GM18873 (cell line): ENCODE results near the gene LEKR1.
"Not testable (repeated sequence)": the region's sequence is repeated elsewhere in the genome, so short reads cannot be mapped to it uniquely, and the experiment has no call there.

ENCODE experiments used
- ATAC-seq: cut with Tn5 transposase; IDR thresholded peaks from one replicate; pipeline ENCODE4 v1.9.1; 2021; ENCODE audit warnings: mild to moderate bottlenecking, moderate library complexity, moderate number of reproducible peaks; ENCODE audit not compliant: unreplicated experiment, low FRiP score

LEKR1 gene

DNA sequence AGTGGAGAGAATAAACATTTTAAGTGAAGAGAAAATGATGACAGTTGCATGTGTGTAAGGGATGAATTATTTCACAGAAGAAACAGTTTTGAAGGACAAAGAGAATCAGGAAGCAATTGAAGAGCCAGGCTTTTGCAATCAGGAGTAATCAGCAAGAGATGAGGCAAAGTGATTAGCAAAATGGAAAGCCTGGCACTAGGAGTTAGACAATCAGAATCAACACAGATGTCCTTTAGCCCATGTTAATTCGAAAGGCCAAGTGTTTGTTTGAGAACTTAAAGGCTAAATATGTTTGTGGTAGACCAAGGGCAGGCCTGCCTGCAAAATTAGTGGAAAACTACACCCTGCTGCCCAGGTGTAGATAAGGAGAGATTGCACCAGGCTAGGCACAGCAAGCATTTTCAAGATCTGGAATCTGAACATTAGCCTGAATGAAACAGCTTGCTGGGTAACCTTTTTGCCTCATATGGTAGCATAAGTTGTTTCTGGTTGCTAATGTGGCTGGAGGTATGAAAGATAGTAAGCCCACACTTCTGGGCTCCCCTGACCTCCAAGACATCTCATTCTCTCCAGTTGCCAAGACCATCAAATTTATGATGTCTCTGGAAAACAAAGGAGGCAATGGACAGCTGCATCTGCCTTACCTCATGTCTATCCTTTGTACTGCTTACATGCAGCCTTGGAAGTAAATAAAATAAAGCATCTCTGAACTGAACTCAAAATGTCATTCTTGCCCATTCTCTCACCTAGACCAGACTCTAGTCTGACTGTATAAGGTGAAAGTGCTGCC is 22.0 kb upstream of the LEKR1 start:
- no peak for ATAC-seq

DNA sequence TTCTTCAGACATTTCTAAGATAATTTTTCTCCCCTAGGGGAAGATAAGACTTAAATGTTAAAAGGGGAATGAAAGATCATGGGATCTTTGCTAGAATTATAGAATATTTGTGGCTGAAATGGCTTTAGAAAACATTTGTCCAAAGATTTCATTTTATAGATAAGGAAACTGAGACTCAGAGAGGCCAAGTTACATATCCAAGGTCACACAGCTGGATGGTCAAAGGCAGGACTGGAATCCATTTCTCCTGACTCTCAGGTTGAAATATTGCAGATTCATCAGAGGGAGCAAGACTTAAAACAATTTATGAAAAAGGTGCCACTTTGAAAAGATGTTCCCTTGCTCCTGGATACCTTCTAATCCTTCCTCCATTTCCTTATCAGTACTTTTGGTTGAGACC is 19.5 kb upstream of the LEKR1 start:
- ATAC-seq: no peak

- no peak for ATAC-seq
Measured at GRCh38 chr3:156808025-156808424, 18.1 kb upstream of the LEKR1 start.

- no peak for ATAC-seq
Measured at GRCh38 chr3:156811089-156811862, 14.9 kb upstream of the LEKR1 start.

- ATAC-seq: no peak
Measured at GRCh38 chr3:156812521-156813335, 13.4 kb upstream of the LEKR1 start.

DNA sequence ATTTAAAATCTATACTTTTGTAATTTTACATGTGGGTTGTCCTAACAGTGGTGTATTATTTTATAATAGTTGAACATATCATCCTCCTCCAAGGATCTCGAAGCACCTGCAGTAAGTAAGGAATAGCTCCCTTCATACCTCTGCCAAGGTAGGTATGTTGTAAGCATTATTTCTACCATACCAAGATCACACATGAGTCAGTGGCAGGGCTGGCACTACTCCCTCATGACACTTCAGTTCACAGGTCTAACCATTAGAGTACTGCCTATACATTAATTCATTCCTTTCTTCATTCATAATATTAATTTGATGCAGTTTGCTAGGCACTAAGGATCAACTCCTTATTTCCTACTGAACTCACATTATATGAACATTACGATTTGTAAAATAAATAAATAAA is 11.9 kb upstream of the LEKR1 start:
- no peak for ATAC-seq

- ATAC-seq: peak; percentile 9
Measured at GRCh38 chr3:156816091-156816793, 9.9 kb upstream of the LEKR1 start.

DNA sequence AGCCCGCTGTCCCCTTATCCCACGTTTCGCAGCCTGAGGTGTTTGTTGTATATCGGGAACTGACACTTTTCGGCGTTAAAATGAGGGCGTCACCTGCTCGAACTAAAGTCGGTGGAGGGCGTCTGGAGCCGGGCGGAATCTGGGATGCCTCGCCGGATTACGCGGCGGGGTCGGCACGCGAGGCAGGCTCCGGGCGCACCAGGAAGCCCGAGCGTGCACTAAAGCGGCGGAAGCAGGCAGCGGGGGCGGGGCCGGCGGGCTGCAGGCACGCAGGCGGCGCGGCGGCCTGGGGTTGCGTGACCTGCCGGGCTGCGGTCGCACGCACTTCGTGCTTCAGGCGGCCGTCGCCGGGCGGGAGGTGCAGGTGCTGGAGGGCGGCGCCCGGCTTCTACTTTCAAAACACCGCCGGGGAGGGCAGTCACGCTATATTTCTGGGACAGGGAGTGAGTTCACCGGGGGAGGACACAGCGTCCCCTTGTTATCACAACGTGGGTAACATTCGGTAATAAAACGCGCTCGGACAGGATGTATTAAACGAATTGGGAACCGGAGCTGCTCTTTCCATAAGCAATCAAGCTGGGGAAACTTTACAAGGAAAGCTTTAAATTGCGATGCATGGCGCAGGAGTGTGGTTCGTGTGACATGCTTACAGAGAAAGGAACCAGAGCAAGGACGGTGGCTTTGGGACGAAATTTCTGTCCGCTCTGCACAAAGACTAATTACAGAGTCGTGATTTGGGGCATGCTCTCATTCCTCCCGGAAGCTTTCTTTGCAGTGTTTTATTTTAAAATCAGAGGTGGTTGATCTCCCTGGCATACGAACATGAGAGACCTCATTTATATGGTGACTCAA is 9.1 kb upstream of the LEKR1 start:
- peak; percentile 69 for ATAC-seq

- no peak for ATAC-seq
Measured at GRCh38 chr3:156817646-156818272, 8.4 kb upstream of the LEKR1 start.

DNA sequence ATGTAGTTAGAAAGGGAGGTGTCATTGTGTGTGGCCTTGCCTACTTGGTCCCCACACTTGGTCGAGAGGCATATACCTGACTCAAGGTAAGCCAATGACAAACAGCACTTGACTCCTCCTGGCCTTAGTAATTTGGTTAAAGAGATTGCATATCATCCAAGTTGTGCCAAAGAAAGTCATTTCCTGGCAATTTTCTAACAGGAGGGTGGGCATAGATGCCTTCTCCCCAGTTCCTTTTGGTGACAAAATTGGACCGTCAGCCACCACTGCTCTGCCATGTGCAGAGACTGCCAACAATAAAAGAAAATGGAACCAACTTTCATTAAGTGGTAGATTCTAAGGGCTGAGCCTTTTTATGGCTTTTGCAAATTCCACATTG is 7.9 kb upstream of the LEKR1 start:
- no peak for ATAC-seq

GRCh38 chr3:156818890-156819289 is 7.3 kb upstream of the LEKR1 start:
- no peak for ATAC-seq

DNA sequence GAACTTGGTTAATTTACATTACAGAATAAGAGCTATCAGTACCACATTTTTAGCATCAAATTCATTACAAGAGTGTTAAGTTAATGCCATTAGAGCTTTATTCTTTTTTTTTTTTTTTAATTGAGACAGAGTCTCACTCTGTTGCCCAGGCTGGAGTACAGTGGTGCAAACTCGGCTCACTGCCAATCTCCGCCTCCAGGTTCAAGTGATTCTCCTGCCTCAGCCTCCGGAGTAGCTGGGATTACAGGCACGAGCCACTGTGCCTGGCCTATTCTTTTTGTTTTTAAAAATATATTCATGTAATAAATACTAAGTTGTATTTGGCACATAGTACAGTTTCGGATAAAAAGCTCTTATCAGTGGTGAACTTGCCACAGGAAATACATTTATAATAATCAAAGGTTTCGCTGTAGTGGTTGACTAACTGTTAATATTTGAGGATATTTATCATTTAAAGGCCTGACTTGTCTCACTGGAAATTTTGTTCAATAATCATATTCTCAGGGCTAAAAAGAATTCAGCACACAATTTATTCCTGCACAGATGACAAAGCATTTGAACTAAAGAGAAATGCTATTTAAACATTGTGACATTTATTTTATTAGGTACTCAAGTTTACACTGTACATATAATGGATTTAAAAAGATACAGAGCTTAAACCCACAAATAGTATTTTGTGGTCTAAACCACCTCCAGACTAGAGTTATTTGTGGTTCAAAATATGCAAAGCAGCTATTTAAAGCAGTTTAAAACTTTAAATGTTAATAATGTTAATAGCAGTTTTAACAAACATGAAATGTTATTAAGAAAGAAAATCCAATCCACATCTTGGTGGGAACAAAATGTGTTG is 6.1 kb upstream of the LEKR1 start:
- ATAC-seq: no peak

GRCh38 chr3:156820692-156821080 is 5.5 kb upstream of the LEKR1 start:
- ATAC-seq: no peak

DNA sequence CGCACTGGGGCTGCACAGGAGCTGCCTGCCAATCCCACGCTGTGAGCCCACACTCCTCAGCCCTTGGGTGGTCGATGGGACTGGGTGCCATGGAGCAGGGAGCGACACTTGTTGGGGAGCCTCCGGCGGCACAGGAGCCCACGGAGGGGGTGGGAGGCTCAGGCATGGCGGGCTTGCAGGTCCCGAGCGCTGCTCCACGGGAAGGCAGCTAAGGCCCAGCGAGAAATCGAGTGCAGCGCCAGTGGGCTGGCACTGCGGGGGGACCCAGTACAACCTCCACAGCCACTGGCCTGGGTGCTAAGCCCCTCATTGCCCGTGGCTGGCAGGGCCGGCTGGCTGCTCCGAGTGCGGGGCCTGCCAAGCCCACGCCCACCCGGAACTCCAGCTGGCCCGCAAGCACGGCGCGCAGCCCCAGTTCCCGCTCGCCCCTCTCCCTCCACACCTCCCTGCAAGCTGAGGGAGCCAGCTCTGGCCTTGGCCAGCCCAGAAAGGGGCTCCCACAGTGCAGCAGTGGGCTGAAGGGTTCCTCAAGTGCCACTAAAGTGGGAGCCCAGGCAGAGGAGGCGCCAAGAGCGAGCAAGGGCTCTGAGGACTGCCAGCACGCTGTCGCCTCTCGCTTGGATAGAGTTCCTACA is 3.4 kb upstream of the LEKR1 start:
- not testable (repeated sequence) for ATAC-seq

- peak; percentile 39 for ATAC-seq
Measured at GRCh38 chr3:156825795-156826143, 384 bp upstream of the LEKR1 start.

GRCh38 chr3:156826896-156827882 is 1.0 kb downstream of the LEKR1 start:
- ATAC-seq: no peak

GRCh38 chr3:156831006-156831405 is 4.9 kb downstream of the LEKR1 start:
- no peak for ATAC-seq
